Right renal pelvis (tissue), 4 donors: Measurements from ENCODE around the gene NMB. TPM values are rescaled to one million over a fixed set of nuclear protein-coding genes. Genes with fewer than 3 reads are reported as not detected.
"Not testable (repeated sequence)": the region's sequence is repeated elsewhere in the genome, so short reads cannot be mapped to it uniquely, and the experiment has no call there.

Source experiments
- DNase-seq, 4 donors: peaks; one replicate each; pipeline ENCODE4 v3.0.0-alpha.2; 2013; ENCODE audit warnings: low read depth in 4 of 4, low spot score in 3 of 4, missing footprints in 1 of 4
- polyA plus RNA-seq, 4 donors: library from polyadenylated mRNA; unstranded; fragments of 120-200 nt; gene quantifications; one replicate each; pipeline ENCODE4 v1.2.1, GENCODE V29; 2013; ENCODE audit not compliant: insufficient read length in 4 of 4

NMB gene
- polyA plus RNA-seq, 4 donors, result 4.9 to 8.5 (median 5.8) TPM

DNA sequence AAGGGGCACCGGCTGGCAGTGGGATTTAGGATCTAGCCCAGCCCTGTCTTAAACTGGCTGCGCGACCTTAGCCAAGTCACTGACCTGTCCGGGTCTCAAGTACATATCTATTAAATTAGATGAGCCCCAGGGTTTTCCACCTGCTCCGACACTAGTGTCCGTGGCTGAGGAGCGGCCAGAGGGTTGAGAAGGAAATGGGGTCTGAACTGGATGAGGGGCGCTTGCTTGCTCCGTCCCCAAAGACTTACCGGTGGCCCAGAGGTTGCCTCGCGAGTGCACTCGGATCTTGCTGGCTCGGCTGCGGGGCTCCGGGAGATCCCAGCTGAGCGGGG is 285 bp downstream of the NMB start:
- no peak for DNase-seq

DNA sequence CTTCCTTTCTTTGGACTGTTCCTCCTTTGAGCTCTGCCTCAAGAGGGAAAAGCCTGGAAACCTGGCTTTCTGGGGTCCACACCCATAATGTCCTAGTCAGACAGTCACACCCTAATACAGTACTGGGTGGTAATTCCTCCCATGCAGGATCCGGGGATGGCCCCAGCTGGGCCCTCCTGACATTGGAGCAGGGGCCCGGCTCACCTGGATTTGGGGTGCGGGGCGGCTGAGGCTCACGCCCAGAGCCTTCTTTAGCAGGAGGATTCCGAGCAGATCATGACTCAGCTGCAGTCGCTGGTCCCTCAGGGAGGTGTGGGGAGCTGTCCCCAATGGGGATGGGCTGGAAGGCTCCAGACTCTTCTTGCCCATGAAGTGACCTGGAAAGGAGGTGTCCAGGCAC is 1.0 kb downstream of the NMB start:
- no peak for DNase-seq

DNA sequence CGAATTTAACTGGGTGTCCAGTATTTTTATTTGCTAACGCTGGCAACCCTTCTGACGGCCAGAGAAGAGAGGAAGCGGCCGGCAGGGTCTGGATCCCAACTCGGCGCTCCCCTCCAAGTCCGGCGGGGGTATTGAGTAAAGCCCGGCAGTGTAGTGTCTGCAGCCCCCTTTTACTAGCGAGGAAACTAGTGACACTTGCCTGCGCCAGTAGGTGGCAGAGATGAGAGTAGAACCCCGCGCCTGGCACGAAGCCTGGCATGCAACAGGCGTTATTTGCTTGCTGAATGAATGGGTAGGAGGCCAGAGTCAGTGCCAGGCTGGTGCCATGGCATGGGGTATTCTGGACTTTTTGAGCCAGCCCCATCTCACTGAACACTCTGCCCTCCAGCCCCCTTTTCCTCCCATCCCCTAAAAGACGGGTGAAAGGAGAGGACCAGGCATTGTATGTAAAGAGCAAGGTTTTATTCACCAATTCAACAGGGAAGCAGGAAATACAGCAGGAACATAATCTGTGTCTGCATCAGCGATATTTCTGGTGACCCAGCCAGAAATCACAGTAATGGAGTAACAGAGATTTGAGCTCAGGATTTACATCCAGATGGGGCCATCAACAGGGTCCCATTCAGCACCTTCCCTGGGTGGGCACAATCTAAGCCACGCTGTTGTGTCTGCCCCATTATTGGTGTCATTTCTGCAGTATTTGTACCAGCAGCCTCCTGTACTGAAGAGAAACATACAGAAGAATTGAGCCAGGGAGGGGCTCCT is 3.1 kb downstream of the NMB start:
- DNase-seq, result peak in 2 of 4 donors; percentile 52 to 56

DNA sequence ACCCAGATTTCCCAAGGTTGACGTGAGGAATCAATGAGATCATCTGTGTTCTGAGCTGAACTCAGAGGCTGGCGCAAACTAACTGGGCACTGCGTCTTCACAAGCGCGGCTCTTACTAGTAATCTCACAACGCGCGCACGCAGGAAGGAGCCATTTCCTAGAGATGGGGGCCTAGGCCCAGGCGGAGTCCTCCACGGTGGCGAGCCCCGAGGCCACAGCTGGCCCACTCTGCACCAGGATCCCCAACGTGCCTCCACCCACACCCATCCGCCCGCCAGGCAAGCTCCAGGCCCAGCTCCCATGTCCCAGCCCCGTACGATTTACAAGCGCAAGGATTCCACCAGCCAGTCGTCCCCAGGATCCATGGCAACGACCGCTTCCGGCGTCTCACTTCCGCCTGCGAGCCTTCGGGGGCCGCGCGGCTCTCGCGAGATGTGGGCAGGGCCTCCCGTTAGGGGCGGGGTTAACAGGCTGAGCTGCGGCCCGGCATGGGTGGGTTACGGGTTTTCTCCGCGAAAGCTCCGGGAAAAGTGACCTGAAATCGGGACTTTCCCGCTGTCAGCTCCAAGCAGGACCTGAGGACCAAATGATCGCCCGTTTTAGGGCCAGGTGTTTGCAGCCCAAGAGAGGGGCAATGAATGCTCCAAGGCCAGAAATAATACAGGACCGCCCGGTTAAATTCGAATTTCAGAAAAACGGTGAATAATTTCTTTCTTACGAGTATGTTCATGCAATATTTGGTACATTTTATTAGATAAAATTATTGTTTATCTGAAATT is 3.9 kb downstream of the NMB start, which contains the start of gene WDR73:
Gene WDR73, minus strand, starts transcription at position 374 of the 779 bp plus-strand sequence. Its CDS starts 9 bp downstream, at position 365.
- peak; percentile 95 to 98 (median 96) for DNase-seq

DNA sequence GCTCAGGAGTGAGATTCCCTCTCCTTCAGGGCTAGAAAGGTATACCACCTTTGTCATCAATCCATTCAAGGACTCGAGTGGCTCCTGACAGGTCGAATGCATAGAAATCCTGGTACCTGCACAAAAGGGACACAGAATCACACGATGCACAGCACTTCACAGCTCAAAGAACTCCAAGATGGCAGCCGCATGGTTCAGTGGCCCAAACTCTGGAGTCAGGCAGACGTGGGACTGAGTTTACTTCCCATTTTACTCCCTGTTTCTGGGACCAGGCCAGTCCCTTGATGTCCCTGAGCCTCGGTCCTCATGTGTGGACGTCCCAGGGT is 4.5 kb downstream of the NMB start:
- DNase-seq, result no peak

DNA sequence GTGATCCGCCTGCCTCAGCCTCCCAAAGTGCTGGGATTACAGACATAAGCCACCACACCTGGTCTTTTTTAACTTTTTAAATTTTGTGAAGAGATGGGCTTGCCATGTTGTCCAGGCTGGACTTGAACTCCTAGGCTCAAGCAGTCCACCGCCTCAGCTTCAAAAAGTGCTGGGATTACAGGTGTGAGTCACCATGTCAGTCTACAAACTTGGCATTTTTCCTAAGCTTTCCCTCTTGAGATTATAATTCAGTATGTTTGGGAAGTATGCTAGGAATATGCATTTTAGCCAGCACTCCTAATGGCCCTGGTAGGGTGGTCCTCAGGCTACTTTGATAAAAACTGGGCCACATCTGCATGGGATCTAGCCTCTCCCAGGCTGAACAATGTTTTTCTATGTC is 8.3 kb downstream of the NMB start:
- no peak for DNase-seq

DNA sequence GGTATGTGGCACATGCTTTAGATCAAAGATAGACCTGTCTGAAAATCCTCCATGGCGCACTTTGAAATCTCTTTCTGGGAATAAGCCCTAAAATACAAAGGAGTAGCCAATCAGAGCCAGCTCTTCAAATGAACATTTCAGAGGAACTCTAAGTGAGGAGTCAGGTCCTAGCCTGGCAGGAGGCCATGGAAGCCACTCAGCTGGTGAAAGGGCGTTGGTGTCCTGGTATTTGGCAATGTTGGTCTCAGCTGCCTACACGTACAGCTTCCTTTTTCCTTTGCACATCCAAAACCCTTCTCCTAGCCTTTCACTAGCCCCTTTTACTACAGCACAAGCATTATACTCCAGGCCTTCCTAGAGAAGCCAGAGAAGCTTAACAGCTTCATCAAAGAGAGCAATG is 9.5 kb downstream of the NMB start:
- no peak for DNase-seq

DNA sequence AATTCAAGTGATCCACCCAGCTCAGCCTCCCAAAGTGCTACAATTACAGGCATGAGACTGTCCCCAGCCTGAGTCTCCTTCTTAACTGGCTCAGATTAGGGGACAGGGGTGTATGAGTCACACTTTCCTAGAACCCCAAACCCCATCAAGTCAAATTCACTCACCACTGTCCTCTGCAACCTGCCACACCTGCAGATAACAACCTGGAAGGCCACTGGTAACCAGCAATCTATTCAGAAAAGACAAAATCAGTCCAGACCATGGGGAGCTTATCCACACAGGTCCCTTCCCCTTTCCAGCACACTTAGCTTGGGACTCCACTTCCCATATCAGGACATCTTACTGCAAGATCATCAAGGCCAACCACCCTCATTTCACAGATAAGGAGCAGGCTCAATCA is 10.3 kb downstream of the NMB start:
- no peak for DNase-seq

DNA sequence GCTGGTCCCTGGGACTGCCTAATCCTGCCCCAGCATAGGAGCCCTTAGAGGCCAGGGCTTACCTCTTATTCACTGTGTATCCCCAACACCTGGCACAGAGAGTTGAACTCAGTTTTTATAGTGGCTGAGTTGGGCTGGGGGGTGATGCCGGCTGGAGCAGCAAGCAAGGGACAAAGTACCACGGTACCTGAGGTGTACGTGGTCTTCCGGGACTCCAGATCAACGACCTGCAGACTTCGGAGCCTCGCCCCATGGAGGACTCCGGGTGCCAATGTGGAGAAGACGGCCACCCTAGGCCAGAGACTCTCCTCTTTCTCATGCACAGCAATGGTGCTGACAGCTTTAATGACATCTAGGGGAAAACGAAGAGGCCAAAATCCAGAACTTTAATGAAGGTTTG is 12.0 kb downstream of the NMB start:
- DNase-seq, result no peak

DNA sequence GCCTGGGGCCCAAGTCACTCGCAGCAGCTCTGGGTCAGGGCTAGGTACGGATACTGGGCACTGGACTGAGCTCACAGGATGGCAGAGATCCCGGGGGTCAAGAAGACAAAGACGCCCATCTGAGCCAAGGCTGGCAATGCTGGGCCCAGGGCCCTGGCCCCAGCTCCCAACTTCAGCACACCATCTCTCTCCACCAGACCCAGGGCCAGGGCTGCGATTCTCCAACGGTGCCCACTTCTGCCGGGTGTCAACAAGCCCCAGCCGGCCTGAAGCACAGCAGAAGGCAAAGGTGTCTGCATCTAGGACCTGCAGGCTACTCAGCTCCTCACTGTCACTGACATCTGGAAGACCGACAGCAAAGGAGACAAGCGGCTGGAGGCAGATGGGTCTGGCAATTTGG is 12.5 kb downstream of the NMB start:
- no peak for DNase-seq

DNA sequence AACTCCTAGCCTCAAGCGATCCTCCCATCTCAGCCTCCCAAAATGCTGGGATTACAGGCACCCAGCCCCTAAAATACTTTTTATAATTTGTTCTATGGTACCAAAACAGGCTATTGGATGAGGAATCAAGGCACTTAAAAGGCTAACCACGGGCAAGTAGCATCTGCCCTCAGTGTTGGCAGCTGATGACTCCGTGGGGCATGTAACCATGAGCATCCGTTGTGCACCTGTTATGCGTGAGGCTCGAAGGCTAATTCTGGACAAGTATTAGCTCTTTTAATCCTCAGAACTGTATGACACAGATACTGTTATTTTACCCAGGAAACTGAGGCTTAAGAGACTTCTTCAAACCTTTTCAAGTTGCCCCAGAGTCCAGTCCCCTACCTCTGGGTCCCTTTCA is 14.2 kb downstream of the NMB start:
- DNase-seq, result no peak

DNA sequence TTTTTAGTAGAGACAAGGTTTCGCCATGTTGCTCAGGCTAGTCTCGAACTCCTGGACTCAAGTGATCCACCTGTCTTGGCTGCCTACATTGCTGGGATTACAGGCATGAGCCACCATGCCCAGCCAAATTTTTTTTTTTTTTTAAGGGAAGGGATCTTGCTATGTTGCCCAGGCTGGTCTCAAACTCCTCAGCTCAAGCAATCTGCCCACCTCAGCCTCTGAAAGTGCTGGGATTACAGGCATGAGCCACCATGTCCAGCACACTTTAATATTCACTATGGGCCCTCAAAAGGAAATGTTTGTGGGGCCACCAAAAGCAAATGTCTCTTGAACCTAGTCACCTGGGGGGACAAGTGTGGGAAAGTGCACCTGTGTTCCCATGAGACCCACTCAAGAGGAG is 15.4 kb downstream of the NMB start:
- not testable (repeated sequence) for DNase-seq

DNA sequence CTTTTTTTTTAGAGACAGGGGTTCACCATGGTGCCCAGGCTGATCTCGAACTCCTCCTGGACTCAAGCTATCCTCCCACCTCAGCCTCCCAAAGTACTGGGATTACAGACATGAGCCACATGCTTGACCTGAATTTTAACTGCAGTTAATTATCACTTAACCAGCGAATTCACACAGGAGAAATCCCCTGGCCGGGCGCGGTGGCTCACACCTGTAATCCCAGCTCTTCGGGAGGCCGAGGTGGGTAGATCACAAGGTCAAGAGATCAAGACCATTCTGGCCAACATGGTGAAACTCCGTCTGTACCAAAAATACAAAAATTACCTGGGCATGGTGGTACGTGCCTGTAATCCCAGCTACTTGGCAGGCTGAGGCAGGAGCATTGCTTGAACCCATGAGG is 16.1 kb downstream of the NMB start:
- DNase-seq, result not testable (repeated sequence)

DNA sequence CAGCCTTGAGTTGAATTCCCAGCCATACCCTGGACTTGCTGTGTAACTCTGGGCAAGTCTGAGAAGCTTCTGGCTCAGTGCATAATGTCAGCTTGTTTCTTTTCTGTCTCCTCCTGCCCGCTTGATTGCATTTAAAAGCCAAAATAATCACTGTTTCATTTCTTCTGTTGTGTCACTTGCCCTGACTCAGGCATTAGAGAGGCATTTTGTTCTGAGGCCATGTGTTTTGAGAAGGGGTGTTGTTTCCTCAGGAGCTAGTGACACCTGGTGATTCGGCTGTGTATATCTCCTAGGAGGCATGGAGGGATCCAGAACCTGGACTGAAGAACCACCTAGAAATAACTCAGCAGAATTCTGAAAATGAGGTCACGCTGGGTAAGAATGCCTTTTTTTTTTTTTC is 19.9 kb downstream of the NMB start:
- no peak for DNase-seq

DNA sequence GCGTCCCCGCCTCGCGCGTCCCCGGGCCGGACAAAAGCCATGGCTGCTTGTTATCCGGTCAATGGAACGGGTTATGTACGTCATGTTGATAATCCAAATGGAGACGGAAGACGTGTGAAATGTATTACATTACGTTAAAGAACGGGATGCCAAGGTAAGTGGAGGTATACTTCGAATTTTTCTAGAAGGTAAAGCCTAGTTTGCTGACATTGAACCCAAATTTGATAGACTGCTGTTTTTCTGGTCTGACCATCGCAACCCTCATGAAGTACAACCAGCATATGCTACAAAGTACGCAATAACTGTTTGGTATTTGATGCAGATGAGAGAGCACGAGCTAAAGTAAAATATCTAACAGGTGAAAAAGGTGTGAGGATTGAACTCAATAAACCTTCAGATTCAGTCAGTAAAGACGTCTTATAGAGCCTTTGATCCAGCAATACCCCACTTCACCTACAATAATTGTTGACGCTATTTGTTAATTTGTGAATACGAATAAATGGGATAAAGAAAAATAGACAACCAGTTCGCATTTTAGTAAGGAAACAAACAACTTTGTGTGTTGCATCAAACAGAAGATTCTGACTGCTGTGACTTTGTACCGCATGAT is 23.7 kb downstream of the NMB start:
- DNase-seq, result no peak

DNA sequence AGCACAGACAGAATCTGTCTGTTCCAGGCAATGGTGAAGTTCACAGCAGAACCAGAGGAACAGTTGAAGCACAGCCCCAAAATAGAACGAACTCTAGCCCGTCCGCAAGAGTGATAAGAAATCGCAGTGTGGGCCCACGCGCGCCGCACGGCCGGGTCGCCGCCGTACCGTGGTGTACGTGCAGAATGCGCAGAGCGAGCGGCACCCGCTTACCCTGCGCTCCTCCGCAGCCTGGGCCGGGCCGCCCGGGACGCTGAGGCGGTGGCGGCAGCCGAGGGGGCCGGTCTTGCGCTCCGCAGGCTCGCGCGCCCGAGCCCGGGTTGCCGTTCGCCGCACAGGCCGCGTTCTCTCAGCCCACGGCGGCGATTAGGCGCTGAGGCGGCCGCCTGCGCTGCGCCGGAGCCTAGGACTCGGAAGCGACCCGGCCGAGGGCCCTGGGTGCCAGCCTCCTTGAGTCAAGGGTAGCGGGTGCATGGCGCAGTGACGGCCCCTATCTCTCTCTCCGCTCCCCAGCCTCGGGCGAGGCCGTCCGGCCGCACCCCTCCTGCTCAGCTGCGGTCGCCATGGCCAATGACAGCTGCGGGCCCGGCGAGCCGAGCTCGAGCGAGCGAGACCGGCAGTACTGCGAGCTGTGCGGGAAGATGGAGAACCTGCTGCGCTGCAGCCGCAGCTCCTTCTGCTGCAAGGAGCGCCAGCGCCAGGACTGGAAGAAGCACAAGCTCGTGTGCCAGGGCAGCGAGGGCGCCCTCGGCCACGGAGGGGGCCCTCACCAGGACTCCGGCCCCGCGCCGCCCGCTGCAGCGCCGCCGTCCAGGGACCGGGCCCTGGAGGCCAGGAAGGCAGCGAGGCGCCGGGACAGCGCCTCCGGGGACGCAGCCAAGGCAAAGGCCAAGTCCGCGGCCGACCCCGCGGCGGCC is 24.4 kb downstream of the NMB start:
- peak in 3 of 4 donors; percentile 39 to 72 (median 58) for DNase-seq

DNA sequence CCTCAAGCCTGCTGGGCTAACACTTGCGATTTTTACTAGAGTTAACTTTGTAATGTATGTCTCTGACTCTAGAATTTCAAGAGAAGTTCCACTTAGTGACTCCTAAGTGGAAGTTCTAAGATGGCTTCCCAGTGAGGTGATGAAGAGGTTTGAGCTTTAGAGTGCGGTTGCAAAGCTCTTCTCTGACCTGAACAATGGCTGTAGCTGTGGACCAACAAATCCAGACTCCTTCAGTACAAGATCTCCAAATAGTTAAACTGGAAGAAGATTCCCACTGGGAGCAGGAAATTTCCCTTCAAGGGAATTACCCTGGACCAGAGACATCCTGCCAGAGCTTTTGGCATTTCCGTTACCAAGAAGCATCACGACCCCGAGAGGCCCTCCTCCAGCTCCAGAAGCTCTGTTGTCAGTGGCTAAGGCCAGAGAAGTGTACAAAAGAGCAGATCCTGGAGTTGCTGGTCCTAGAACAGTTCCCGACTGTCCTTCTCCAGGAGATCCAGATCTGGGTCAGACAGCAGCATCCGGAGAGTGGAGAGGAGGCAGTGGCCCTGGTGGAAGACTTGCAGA is 26.2 kb downstream of the NMB start:
- no peak for DNase-seq

DNA sequence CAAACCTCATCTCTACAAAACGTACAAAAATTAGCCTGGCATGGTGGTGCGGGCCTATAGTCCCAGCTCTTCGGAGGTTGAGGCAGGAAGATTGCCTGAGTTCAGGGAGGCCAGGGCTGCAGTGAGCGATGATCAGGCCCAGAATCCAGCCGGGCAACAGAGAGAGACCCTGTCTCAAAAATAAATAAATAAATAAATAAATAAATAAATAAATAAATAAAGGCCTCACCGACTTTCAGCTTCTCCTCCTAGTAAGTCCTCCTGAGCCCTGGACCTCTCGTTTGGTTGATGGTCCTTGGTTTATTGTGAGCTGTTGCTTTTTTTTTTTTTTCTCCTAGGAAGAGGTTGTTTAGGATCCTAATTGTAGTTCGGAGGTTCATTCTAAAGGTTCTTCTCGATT is 29.0 kb downstream of the NMB start:
- no peak for DNase-seq

DNA sequence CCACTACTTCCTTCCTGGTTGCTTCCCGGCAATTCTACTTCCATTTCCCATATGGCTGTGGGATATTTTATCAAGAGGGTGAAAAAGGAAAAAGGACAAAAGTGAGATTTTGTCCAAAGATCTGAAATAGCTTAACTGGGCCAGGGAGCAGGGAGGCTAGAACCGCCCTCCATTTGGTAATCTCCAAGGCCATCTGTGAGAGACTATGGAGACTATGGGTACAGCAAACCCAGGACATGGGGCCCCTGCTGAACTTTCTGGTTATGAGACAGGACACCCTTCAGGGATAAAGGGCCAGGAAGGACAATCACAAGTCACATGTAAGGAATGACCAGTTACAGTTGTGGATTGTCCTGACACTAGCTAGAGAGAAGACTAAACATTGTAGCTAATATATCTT is 32.9 kb downstream of the NMB start:
- DNase-seq, result no peak

DNA sequence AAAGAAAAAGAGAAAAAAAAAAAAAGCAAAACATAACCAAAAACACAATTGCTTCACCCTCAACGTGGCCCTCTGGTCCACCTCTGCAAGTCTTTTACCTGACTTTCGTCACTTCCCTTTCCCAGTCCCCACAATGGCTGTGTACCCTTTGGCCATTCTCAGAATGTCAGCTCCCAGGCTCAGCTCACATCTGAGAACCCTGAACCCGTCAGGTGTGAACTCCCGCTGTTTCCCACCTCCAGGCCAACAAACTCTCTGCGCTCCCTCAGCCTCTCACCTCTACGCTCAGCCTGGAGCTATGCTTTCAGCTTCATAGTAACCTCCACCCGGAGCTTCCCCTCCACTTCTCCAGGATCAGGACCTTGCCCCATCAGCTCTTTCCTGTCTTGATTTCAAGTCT is 33.6 kb downstream of the NMB start:
- no peak for DNase-seq
